ENCODE measurements around the gene PAK5. TPM values are rescaled to one million over a fixed set of nuclear protein-coding genes. Genes with fewer than 3 reads are reported as not detected.

Gene PAK5
- total RNA-seq, 5 donors from 2014 or later (not counting 1 experiment from before 2014, with no cell fraction given): not detected

DNA sequence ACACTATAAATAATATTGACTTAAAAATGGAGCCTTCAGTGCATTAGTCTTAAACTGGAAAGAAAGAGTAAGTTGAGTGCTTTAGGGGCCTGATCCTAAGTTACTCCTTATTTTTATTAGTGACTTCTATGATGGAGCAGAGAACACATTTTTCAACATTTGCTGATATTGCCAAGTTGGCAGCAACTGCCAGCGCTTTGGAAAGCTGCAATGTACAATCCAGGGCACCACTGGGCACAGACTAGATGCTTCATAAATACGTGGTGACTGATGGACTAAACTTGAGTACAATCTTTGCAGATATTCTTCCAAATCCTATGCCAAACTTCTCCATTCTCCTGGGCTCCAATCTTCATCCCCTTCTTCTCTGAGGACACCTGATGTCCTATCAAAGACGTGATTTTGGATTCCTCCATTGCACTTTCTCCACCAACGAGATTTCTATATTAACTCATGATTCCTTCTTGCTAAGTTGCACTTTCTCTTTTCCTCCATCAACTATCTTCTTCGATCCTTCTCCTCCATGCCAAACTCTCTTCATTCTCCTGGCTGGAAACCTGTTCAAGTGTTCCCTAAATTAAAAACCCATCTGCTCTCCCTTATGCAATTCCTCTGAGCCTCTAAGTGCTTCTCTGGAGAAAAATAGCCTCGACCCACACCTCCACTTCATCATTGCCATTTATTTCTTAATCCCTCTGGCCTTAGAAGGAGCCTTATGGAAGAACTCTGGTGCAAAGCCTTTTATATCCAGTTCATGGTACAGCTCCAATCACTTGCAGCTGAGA, 28.5 kb upstream of the PAK5 start:
- 52% methylated on average over 5 of the region's 6 CpGs for WGBS (ENCODE audit: insufficient coverage)
- H3K4me1 Mint-ChIP-seq: no peaks in the 10 kb centered on the region
- no peak for DNase-seq
- no peak overlapping the region for H3K27ac Mint-ChIP-seq
- Histone ChIP-seq H3K27ac (ENCODE audit: low read length) (no peak overlapping the region), H3K4me3 (ENCODE audit: control insufficient read depth in 1 of 2, extremely low read depth in 1 of 2, low read length in 1 of 2) (no peak overlapping the region), H3K36me3 (ENCODE audit: control insufficient read depth in 2 of 2, extremely low read depth in 1 of 2, insufficient read depth in 1 of 2, low read length in 1 of 2) (no peaks in the 10 kb centered on the region), H3K9me3 (no peaks in the 10 kb centered on the region), H3K4me1 (ENCODE audit: control insufficient read depth in 1 of 2, extremely low read depth in 1 of 2, insufficient read depth in 2 of 2, low read length in 2 of 2) (no peaks in the 10 kb centered on the region), H3K27me3 (replicated peaks in 1 of 2; ENCODE audit: control insufficient read depth in 2 of 2, extremely low read depth in 1 of 2, insufficient read depth in 2 of 2, low read length in 1 of 2) (no peaks in the 10 kb centered on the region)
- ATAC-seq (replicated peaks in 1 of 4): no peak
- H3K36me3 Mint-ChIP-seq: no peaks in the 10 kb centered on the region
- POLR2A ChIA-PET: no interaction called here
- H3K4me3 Mint-ChIP-seq: no peak overlapping the region
- CTCF ChIA-PET: no interaction called here
- H3K9me3 Mint-ChIP-seq: peaks cover 0 to 12% (median 5%) of the 10 kb centered on the region in 3 donors
- no peaks in the 10 kb centered on the region for H3K27me3 Mint-ChIP-seq

DNA sequence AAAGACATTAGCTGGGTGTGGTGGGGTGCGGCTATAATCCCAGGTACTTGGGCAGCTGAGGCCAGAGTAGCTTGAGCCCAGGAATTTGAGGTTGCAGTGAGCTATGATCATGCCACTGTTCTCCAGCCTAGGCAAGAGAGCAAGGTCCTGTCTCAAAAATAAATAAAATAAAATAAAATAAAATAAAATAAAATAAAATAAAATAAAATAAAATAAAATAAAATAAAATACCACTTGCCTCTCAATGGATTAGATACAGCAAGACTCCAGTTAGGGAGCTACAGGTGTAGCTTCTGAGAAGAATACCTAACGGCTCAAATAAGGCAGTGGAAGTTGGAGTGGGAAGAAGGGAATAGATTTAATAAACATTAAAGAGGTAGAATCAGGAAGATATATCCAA, 13.7 kb upstream of the PAK5 start:
- 85% methylated on average over 2 of the region's 2 CpGs for WGBS (ENCODE audit: insufficient coverage)
- H3K9me3 Mint-ChIP-seq: peaks cover 0 to 24% (median 2%) of the 10 kb centered on the region in 3 donors
- ATAC-seq (replicated peaks in 1 of 4) (no peak), DNase-seq (no peak)
- H3K27ac ChIP-seq (ENCODE audit: low read length): no peak overlapping the region
- CTCF ChIA-PET: interaction anchor here in 1 of 2 donors (0.5 kb wide), 1 partner anchor 62 kb away, joined by 6 read pairs; no protein-coding TSS in a partner anchor
- no peaks in the 10 kb centered on the region for H3K4me1 Mint-ChIP-seq
- no peaks in the 10 kb centered on the region for H3K27me3 Mint-ChIP-seq
- H3K36me3 Mint-ChIP-seq: no peaks in the 10 kb centered on the region
- H3K4me3 Mint-ChIP-seq: no peak overlapping the region
- H3K9me3 ChIP-seq: no peaks in the 10 kb centered on the region
- H3K36me3 ChIP-seq (ENCODE audit: control insufficient read depth in 2 of 2, extremely low read depth in 1 of 2, insufficient read depth in 1 of 2, low read length in 1 of 2): no peaks in the 10 kb centered on the region
- no peaks in the 10 kb centered on the region for H3K27me3 ChIP-seq (replicated peaks in 1 of 2; ENCODE audit: control insufficient read depth in 2 of 2, extremely low read depth in 1 of 2, insufficient read depth in 2 of 2, low read length in 1 of 2)
- no peak overlapping the region for H3K27ac Mint-ChIP-seq
- POLR2A ChIA-PET: no interaction called here
- no peaks in the 10 kb centered on the region for H3K4me1 ChIP-seq (ENCODE audit: control insufficient read depth in 1 of 2, extremely low read depth in 1 of 2, insufficient read depth in 2 of 2, low read length in 2 of 2)
- H3K4me3 ChIP-seq (ENCODE audit: control insufficient read depth in 1 of 2, extremely low read depth in 1 of 2, low read length in 1 of 2): no peak overlapping the region

DNA sequence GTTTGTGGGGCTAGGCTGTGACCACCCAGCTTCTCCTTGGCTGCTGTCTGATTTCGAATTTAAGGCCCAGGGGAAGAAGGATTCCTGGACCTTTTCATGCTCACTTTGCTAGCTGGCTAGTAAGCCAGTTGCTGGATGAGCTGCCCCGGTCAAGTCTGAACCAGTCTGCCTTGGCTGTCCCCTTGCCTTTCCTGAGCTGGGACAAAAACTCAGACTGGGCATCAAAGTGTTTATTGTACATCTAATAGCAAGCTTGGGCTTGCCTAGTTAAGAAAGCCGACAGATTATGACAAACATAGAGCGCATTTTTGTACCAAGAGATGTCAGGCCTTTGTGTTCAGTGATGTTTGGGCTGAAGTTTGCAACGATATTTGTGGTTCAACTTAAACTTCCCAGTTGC, 750 bp upstream of the PAK5 start:
- Histone ChIP-seq H3K4me1 (ENCODE audit: control insufficient read depth in 1 of 2, extremely low read depth in 1 of 2, insufficient read depth in 2 of 2, low read length in 2 of 2) (no peaks in the 10 kb centered on the region), H3K27me3 (replicated peaks in 1 of 2; ENCODE audit: control insufficient read depth in 2 of 2, extremely low read depth in 1 of 2, insufficient read depth in 2 of 2, low read length in 1 of 2) (peaks cover 4 to 16% of the 10 kb centered on the region in 2 experiments), H3K4me3 (ENCODE audit: control insufficient read depth in 1 of 2, extremely low read depth in 1 of 2, low read length in 1 of 2) (no peak overlapping the region), H3K27ac (ENCODE audit: low read length) (no peak overlapping the region), H3K9me3 (no peaks in the 10 kb centered on the region), H3K36me3 (ENCODE audit: control insufficient read depth in 2 of 2, extremely low read depth in 1 of 2, insufficient read depth in 1 of 2, low read length in 1 of 2) (no peaks in the 10 kb centered on the region)
- Mint-ChIP-seq H3K4me1 (no peaks in the 10 kb centered on the region), H3K9me3 (peaks cover 3 to 12% (median 6%) of the 10 kb centered on the region in 3 donors), H3K27me3 (peaks cover 25 to 32% of the 10 kb centered on the region in 2 donors), H3K36me3 (no peaks in the 10 kb centered on the region), H3K27ac (no peak overlapping the region), H3K4me3 (no peak overlapping the region)
- ATAC-seq (replicated peaks in 1 of 4) (no peak), DNase-seq (no peak)
- ChIA-PET CTCF (no interaction called here), POLR2A (no interaction called here)
- WGBS (ENCODE audit: insufficient coverage): 71% methylated on average over 3 of the region's 5 CpGs

DNA sequence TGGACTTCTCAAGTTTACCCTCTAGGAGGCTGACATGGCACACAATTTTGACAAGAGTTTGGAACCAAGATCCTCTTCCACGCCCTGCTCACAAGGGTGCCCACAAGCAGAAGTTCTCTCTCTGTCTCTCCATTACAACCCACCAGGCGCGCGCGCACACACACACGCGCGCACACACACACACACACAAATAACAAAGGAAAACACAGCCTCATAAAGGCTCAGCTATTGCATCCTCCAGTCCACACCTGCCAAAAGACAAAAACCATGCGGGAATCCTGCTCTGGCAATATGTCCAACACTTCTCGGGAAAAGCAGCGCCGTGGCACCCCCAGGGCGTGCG, 870 bp downstream of the PAK5 start:
- no peaks in the 10 kb centered on the region for H3K9me3 ChIP-seq
- peaks cover 3 to 11% (median 6%) of the 10 kb centered on the region in 3 donors for H3K9me3 Mint-ChIP-seq
- ChIA-PET CTCF (no interaction called here), POLR2A (no interaction called here)
- DNase-seq (no peak), ATAC-seq (replicated peaks in 1 of 4) (no peak)
- no peaks in the 10 kb centered on the region for H3K4me1 Mint-ChIP-seq
- WGBS (ENCODE audit: insufficient coverage): 28% methylated on average over 14 of the region's 14 CpGs
- no peak overlapping the region for H3K27ac ChIP-seq (ENCODE audit: low read length)
- H3K27ac Mint-ChIP-seq: peak overlapping the region in 1 of 2 donors; percentile 3
- peaks cover 25 to 32% of the 10 kb centered on the region in 2 donors for H3K27me3 Mint-ChIP-seq
- H3K27me3 ChIP-seq (replicated peaks in 1 of 2; ENCODE audit: control insufficient read depth in 2 of 2, extremely low read depth in 1 of 2, insufficient read depth in 2 of 2, low read length in 1 of 2): peaks cover 4 to 16% of the 10 kb centered on the region in 2 experiments
- no peaks in the 10 kb centered on the region for H3K36me3 ChIP-seq (ENCODE audit: control insufficient read depth in 2 of 2, extremely low read depth in 1 of 2, insufficient read depth in 1 of 2, low read length in 1 of 2)
- no peak overlapping the region for H3K4me3 Mint-ChIP-seq
- H3K4me3 ChIP-seq (ENCODE audit: control insufficient read depth in 1 of 2, extremely low read depth in 1 of 2, low read length in 1 of 2): no peak overlapping the region
- H3K4me1 ChIP-seq (ENCODE audit: control insufficient read depth in 1 of 2, extremely low read depth in 1 of 2, insufficient read depth in 2 of 2, low read length in 2 of 2): no peaks in the 10 kb centered on the region
- H3K36me3 Mint-ChIP-seq: no peaks in the 10 kb centered on the region

DNA sequence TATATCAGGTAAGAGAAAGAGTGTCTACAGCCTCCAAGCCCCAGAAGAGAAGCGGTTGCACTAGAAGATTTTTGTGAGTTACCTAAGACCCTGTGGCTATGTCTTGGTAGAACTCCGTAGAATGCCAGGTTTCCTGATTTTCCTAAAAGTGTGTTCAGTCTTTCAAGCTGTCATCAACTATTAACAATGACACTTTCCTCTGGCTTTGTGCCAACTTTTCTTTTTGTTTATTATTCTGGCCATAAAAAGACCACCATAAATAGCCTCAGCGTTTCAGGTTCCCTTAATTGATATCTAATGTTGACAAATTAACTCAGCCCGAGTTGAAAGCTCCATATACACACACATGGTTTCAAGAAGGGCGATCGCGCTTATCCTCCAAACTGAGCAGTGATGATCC, 1.2 kb downstream of the PAK5 start:
- Histone ChIP-seq H3K36me3 (ENCODE audit: control insufficient read depth in 2 of 2, extremely low read depth in 1 of 2, insufficient read depth in 1 of 2, low read length in 1 of 2) (no peaks in the 10 kb centered on the region), H3K4me1 (ENCODE audit: control insufficient read depth in 1 of 2, extremely low read depth in 1 of 2, insufficient read depth in 2 of 2, low read length in 2 of 2) (no peaks in the 10 kb centered on the region), H3K4me3 (ENCODE audit: control insufficient read depth in 1 of 2, extremely low read depth in 1 of 2, low read length in 1 of 2) (no peak overlapping the region), H3K27me3 (replicated peaks in 1 of 2; ENCODE audit: control insufficient read depth in 2 of 2, extremely low read depth in 1 of 2, insufficient read depth in 2 of 2, low read length in 1 of 2) (peaks cover 4 to 16% of the 10 kb centered on the region in 2 experiments), H3K27ac (ENCODE audit: low read length) (no peak overlapping the region), H3K9me3 (no peaks in the 10 kb centered on the region)
- 41% methylated on average over 5 of the region's 7 CpGs for WGBS (ENCODE audit: insufficient coverage)
- CTCF ChIA-PET: no interaction called here
- no peak overlapping the region for H3K4me3 Mint-ChIP-seq
- peaks cover 25 to 32% of the 10 kb centered on the region in 2 donors for H3K27me3 Mint-ChIP-seq
- no peaks in the 10 kb centered on the region for H3K4me1 Mint-ChIP-seq
- peaks cover 3 to 8% (median 6%) of the 10 kb centered on the region in 3 donors for H3K9me3 Mint-ChIP-seq
- ATAC-seq (replicated peaks in 1 of 4) (no peak), DNase-seq (no peak)
- H3K27ac Mint-ChIP-seq: peak overlapping the region in 1 of 2 donors; percentile 3
- POLR2A ChIA-PET: no interaction called here
- no peaks in the 10 kb centered on the region for H3K36me3 Mint-ChIP-seq

DNA sequence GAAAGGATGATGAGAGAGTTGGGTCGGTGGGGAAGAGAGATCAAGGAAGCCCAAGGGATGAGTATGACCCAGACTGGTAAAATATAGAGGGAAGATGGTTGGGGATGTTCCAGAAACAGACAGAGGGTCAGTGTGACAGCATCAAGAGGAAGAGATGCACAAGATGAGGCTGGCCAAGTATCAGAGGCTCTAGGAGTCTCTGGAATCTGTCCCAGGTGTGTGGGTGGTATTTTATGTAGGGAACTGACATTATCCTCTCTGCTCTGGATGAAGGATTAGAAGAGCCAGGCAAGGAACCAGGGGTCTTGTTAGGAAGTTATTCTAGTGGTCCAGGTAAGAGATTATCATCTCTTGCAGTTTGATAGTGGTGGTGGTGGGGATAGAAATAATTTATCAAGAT, 3.6 kb downstream of the PAK5 start:
- Histone ChIP-seq H3K9me3 (no peaks in the 10 kb centered on the region), H3K36me3 (ENCODE audit: control insufficient read depth in 2 of 2, extremely low read depth in 1 of 2, insufficient read depth in 1 of 2, low read length in 1 of 2) (no peaks in the 10 kb centered on the region), H3K4me3 (ENCODE audit: control insufficient read depth in 1 of 2, extremely low read depth in 1 of 2, low read length in 1 of 2) (no peak overlapping the region), H3K27ac (ENCODE audit: low read length) (no peak overlapping the region), H3K27me3 (replicated peaks in 1 of 2; ENCODE audit: control insufficient read depth in 2 of 2, extremely low read depth in 1 of 2, insufficient read depth in 2 of 2, low read length in 1 of 2) (peaks cover 2 to 16% of the 10 kb centered on the region in 2 experiments), H3K4me1 (ENCODE audit: control insufficient read depth in 1 of 2, extremely low read depth in 1 of 2, insufficient read depth in 2 of 2, low read length in 2 of 2) (no peaks in the 10 kb centered on the region)
- Mint-ChIP-seq H3K36me3 (no peaks in the 10 kb centered on the region), H3K9me3 (peaks cover 0 to 6% (median 0%) of the 10 kb centered on the region in 3 donors), H3K4me1 (no peaks in the 10 kb centered on the region), H3K4me3 (no peak overlapping the region), H3K27me3 (peaks cover 24 to 31% of the 10 kb centered on the region in 2 donors), H3K27ac (no peak overlapping the region)
- ATAC-seq (replicated peaks in 1 of 4) (no peak), DNase-seq (no peak)
- ChIA-PET POLR2A (no interaction called here), CTCF (no interaction called here)
- WGBS (ENCODE audit: insufficient coverage): 31% methylated on average over 1 of the region's 1 CpG
